H4 (cell line): ENCODE data around the gene CCDC144A. TPM values are rescaled to one million over a fixed set of nuclear protein-coding genes. Genes with fewer than 3 reads are reported as not detected.
"Not testable (repeated sequence)": the region's sequence is repeated elsewhere in the genome, so short reads cannot be mapped to it uniquely, and the experiment has no call there.

Experiments used
- DNase-seq: peaks from one replicate; pipeline ENCODE4 v3.0.0-alpha.2; 2015; ENCODE audit warnings: low spot score
- total RNA-seq: library from RNA; depleted of rRNA; stranded (reverse); fragments of >200 nt; shearing (Covaris generic); gene quantifications from 2 replicates; pipeline ENCODE4 v1.2.3, GENCODE V29; 2014; rRNA removed

Gene CCDC144A
- total RNA-seq, 1 experiment from 2014 or later, result 0.19 TPM

DNA sequence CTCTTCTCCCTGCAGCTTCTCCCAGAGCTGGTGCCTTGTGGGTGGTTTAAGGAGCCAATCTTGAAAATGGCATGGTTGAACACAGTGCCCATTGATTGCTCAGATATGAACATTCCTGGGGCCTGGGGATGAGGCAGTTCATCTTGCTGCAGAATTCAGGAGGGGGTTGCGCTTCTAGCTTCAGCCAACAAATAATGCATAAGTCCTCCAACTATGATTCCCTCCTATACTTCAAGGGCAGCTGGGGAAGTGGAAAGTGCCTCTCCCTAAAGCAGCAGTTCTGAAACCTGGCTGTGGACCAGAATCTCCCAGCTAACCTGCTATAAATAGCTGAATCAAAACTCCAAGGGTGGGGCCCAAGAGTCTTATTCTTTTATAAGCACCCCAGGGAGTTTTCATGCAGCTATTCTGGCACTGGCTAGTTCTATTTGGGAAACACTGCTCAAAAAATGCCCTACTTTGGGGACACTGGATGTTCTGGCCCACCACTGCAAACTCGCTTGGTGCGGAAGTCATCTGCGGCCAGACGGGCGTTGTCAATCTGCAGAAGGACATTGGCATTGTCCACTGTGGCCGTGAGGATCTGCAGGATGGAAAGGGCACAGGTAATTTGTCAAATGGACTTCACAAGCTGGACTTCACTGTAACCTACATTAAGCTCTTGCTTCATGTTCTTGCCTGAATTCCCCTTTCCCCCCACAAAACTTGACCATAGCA lies 130.3 kb downstream of the CCDC144A start:
- DNase-seq, result peak; percentile 1

DNA sequence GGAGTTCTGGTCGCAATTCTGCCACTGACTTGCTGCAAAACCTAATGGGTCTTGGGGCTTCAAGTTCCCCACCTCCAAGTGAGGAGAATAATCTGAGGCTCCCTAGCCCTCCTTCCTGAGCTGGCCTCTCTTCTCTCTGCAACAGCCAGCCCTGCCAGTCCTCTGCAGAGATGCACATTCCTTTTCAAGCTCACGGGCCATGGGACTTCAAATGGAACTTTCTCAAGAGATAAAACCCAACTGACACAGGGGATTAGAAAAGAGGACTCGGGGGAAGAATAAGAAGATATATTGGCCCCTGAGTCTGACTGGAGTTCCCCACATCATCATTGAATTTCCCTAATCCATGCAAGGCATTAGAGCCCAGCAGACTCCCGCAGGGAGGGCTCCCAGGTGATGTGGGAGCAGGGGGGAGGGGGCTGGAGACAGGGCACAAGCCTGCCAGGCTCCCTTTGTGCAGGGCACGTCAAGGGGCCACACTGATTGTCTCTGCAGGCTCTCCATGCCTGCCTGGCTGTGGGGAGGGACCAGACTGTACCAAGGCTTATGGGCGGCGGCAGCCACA lies 131.0 kb downstream of the CCDC144A start:
- no peak for DNase-seq

DNA sequence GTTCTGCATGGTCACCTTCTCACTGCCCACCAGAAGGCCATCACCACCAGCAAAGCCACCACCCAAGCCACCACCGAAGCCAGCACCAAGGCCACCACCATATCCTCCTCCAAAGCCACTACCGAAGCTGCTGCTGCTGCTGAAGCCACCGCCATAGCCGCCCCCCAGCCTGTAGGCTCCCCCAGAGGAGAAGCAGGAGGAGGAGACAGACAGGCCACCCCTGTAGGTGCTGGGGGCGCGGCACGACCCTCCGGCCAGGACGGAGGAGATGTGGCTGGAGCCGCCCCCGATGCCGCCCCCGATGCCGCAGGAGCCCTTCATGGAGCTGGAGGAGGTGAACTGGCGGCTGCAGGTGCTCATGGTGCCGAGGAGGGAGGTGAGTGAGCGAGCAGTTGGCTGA lies 132.1 kb downstream of the CCDC144A start:
- not testable (repeated sequence) for DNase-seq

DNA sequence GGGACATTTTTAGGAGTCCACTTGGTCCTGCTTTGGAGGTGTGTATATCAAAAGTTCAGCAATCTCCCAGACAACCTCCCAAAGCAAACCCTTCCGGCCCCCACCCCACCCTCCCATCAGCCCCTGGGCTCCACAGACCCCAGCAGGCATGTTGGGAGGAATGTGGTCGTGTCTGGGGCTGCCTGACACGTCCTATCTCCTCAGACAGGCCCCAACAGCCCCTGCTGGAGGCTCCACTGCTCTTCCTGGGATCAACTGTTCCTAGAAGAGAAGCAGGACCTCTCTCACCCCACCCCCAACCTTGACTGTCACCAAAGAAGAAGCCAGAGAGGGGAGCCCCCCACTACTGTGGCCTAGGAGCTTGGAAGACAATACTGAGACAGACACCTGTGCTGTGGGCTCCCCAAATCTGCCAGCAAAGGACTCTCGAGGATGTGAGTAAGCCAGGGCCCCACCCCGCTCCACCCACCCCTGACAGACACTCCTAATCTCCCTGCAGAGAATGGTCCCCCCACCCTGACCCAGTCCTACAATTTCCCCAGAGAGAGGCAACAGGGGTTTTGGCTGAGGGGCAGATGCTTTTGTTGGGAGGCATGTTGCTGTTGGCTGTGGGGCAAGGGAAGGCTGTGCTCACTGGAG lies 133.8 kb downstream of the CCDC144A start:
- DNase-seq, result not testable (repeated sequence)

Other genes with a start within 250 kb of the CCDC144A start
- gene LRRC75A, start 198.0 kb upstream of the CCDC144A start, total RNA-seq, result 0.39 TPM in 1 of 2 replicates, not detected in the other
- 9.0 and 9.9 TPM in 2 replicates for gene ZNF287, start 121.0 kb upstream of the CCDC144A start, total RNA-seq
- 1.4 and 2.3 TPM in 2 replicates for gene ZNF624, start 36.4 kb upstream of the CCDC144A start, total RNA-seq